SK-N-SH (cell line): ENCODE measurements around the gene RFXANK.

ENCODE experiments used
- CHD2 ChIP-seq: fragments of 150-350 bp; IDR thresholded peaks from 2 replicates; pipeline ENCODE4 v1.6.1; 2018; ENCODE audit warnings: low read length; ENCODE audit not compliant: partially characterized antibody
- CTCF ChIP-seq: fragments of 200-600 bp; sonication (generic); IDR thresholded peaks from 2 replicates; pipeline ENCODE4 v1.6.1; 2017; ENCODE audit warnings: antibody characterized with exemption, mild to moderate bottlenecking, moderate library complexity
- JUND ChIP-seq: IDR thresholded peaks from 2 replicates; pipeline ENCODE4 v1.4.0; 2012
- NFIC ChIP-seq: IDR thresholded peaks from 2 replicates; pipeline ENCODE4 v1.4.0; 2012; ENCODE audit warnings: borderline replicate concordance
- POLR2AphosphoS5 ChIP-seq: IDR thresholded peaks from 2 replicates; pipeline ENCODE4 v1.6.1; 2012; ENCODE audit warnings: low read depth, low read length
- RCOR1 ChIP-seq: fragments of 150-350 bp; IDR thresholded peaks from 2 replicates; pipeline ENCODE4 v1.6.1; 2017; ENCODE audit warnings: antibody characterized with exemption, low read length
- TAF1 ChIP-seq: IDR thresholded peaks from 2 replicates; pipeline ENCODE4 v1.6.1; 2012; ENCODE audit warnings: low read depth, mild to moderate bottlenecking, low read length, moderate library complexity, borderline replicate concordance
- TF ChIP-seq, protein P1 (sequence below): IDR thresholded peaks from 2 replicates; pipeline ENCODE4 v1.4.0; 2012; ENCODE audit warnings: low read depth, borderline replicate concordance

- TF ChIP-seq, protein P1, sequence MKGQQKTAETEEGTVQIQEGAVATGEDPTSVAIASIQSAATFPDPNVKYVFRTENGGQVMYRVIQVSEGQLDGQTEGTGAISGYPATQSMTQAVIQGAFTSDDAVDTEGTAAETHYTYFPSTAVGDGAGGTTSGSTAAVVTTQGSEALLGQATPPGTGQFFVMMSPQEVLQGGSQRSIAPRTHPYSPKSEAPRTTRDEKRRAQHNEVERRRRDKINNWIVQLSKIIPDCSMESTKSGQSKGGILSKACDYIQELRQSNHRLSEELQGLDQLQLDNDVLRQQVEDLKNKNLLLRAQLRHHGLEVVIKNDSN, result no peak
- TF ChIP-seq JUND (no peak), CHD2 (no peak), CTCF (no peak), POLR2AphosphoS5 (no peak), NFIC (no peak), RCOR1 (no peak), TAF1 (no peak)
Observed at GRCh38 chr19:19176950-19177349, 15.1 kb upstream of the RFXANK start.
